Left cardiac atrium (tissue), 4 donors: ENCODE measurements around the gene SAMD4A. TPM values are rescaled to one million over a fixed set of nuclear protein-coding genes. Genes with fewer than 3 reads are reported as not detected.

Source experiments
- ATAC-seq, 2 donors: fragments of 200-7000 bp; cut with Tn5 transposase; one replicate each; pipeline ENCODE4 v1.9.1; 2020; ENCODE audit warnings: mild to moderate bottlenecking in 2 of 2, moderate library complexity in 2 of 2
- DNase-seq: peaks from one replicate; pipeline ENCODE4 v3.0.0-alpha.2; 2020
- intact Hi-C, 2 donors: fragments of 100-400 bp; cut with DNase I; formaldehyde crosslinking; loops; one replicate each; pipeline versions ENCODE4 v1.14.1 to v1.15.1; 2022 to 2023
- total RNA-seq, 2 donors: library from RNA; stranded (reverse); fragmentation: NEBNext Ultra II Directional; extraction: Animal tissue kit (Norgen Biotek cat#: 25700); gene quantifications; one replicate each; pipeline ENCODE4 v1.2.1, GENCODE V29; 2021
- donor health status: DM: no; HTN: yes; CAD: no.
- donor health status: DM: no; HTN: yes; CAD: no; lungs with severe emphysema.
- donor health status: DM: yes; HTN: yes; CAD: no.
- donor health status: Dilated cardiomyopathy.

Gene SAMD4A
- total RNA-seq, 2 donors from 2014 or later, result 103 to 118 TPM

DNA sequence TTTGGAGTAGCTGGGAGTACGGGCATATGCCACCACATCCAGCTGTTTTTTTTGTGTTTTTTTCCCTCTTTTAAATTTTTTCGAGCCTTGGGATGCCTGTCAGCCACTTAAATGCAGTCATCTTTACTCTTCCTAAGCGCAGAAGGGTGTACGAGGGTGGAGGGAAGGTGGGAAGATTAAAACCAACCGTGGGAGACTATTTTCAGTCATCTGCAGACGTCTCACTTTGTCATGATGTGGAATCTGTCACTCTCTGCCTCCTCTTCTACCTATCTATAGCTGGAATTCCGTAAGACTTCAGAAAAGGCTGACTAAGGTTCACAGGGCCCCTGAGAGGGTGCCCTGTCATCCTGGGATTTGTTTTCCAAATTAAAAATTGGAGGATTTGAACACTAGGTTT lies 105.3 kb downstream of the SAMD4A start:
- ATAC-seq (no peak), DNase-seq (no peak)
- intact Hi-C loops, result loop anchor here in 1 of 2 donors (5.0 kb wide), 1 partner anchor 60 kb away; no protein-coding TSS in a partner anchor

DNA sequence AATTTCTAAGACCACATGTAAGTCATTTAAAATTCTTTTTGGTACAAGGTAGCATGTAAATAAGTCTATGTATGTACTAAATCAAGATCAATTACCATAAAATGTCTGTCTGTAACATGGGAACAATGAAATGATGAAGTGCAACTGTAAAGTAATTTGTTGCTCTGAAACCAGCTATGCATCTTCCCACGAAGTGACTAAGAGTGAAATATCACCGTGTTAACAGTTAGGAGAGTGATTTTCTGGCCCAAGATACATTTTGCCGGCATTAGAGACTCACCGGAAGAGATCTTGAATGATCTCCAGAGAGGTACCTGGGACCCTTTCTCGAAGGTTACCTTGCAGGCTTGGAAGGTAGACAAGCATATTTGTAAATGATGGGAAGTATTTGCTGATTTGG lies 105.8 kb downstream of the SAMD4A start:
- no peak for ATAC-seq
- no peak for DNase-seq
- intact Hi-C loops, result loop anchor here in 1 of 2 donors (5.0 kb wide), 1 partner anchor 60 kb away; no protein-coding TSS in a partner anchor

DNA sequence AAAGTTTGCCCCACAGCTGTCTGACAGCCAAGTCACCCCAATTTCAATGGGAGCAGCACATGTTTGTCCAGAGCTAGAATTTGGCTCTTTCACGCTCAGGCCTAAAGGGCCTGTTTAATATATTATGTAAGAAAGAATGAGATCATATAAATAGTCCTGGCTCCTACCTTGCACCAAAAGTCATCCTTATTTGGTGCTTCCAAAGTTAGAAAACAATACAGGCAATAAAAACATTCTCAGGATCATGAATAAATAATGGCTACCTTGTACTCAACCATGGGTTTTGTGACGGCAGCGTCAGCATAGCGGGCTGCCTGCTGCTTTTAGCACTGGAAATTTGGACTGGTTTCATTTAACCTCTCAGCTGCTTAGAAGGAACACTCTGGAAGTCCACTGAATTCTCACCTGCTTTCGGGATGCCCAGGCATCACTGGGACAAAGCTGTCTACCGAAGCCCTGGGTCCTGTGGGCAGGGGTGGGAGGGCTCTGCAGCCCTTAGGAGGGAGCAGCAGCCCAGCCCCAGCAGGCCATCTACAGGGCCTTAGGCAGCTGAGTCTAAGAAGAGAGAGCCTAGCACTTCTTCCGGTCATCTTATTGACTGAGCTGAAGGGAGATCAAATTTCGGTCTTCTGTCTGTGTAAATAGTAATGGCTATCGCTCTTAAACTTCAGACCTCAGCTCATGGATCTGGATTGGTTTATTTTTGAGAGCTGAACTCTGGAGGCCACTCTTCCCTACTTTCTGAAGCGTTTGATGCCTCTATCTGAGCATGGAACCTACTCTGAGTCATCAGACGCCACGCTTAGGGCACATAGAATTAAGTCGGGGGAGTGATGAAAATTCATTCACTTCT lies 106.5 kb downstream of the SAMD4A start:
- ATAC-seq (peak in 1 of 2 donors; percentile 32), DNase-seq (no peak)
- intact Hi-C loops, result loop anchor here in 1 of 2 donors (5.0 kb wide), 1 partner anchor 61 kb away; no protein-coding TSS in a partner anchor

DNA sequence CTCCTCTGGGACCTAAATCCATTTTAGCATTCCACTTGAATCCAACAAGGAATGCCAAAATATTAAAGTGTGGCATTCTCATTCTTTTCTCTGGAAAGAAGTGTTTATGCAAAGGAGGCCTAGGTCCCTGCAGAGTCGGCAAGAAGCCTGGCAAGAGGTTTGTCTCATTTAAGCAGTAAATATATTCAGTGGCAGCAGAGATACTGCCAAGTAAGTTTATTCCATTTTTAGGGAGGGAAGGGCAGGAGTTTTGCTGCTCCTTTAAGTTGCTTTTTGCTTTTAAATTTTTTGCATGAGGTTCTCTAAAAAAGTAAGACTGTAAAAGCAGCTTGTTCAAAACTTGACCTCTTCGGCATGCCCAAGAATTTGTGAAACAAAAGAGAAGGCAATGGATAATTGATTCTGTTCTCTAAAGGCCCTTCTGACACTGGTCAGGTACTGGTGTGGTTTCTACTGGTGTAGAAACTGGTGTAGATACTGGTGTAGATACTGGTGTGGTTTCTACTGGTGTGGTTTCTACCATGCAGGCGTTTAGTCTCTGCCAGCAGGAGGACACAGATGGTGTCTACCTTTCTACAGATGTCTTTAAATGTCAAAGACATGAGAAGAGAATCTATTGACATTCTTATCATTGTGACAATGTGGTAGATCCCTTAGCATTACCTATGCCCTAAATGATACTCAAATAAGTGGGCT lies 107.3 kb downstream of the SAMD4A start:
- intact Hi-C loops, result loop anchor here in 1 of 2 donors (5.0 kb wide), 1 partner anchor 62 kb away; no protein-coding TSS in a partner anchor
- no peak for DNase-seq
- ATAC-seq, result no peak

DNA sequence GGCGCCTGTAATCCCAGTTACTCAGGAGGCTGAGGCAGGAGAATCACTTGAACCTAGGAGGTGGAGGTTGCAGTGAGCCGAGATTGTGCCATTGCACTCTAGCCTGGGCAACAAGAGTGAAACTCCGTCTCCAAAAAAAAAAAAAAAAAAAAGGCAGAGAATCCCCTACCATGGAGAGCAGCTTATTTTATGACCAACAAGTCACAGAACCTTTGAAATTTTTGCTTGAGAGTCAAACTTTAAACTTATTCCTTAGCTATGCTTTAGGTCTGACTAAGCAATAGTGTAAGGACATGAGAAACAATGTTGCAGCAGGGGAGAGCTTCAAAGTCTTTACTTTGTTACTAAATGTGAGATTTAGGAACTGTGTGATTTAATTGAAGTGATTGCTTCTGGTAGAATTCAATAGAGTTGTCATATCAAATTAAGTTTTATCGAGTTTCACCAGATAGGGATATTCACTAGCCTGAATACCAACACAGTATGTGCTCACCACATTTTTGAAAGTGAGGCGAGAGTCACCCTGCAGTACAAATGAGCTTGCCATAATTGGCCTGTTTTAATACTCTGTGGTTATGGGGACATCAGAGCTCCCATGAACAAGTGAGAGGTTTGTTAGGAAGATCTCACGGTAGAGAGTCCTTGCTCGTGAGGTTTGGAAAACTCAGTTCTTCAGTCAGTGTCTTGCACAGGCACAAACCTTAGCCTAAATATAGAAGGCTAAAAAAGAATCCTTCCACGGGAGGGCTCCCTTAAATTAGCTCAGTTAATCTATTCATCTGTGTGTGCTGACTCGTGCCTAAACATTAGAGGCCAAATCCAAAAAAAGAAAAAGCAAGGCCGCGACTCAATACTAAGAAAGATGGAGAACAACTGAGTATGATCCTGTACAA lies 108.6 kb downstream of the SAMD4A start:
- no peak for DNase-seq
- no peak for ATAC-seq
- intact Hi-C loops, result no loop called here

DNA sequence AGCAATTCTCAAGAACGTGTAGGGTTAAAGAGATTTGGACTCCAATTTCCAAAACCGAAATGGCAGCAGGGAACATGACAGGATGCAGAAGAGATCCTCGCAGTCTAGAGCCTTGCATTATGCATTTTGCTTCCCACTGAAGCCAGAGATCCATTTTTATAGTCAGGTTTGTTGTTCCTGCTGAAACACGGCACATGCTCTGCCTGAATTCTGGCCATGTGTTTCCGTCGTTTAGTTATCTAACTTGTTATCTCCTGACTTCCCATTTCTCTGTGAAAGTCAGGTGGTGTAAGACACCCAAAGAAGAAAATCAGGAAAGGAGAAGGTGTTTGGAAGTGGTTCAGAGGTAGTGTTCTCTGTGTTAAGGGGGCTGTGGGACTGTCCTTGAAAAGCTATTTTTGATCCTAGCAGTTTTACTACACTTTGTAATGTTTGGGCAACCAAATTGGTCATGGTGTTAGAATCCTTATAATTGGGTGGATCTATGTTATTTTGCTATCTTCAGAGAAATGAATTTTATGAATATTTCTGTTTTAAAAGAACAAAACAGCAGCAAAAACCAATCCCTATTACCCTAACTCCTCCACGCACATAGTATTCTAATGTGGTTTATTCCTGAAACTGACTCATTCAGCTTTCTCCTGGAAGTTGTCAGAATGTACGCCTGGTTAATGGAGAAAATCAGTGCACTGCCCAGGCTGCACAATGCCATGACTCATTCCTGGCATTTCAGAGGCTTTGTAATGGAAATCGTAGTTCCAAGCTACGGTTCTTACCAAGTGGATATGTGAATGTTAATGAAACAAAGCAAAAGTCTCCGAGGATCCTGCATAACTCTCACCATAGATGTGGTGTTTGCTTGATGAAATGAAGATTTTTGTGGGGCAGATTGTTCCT lies 110.1 kb downstream of the SAMD4A start:
- intact Hi-C loops, result no loop called here
- DNase-seq (no peak), ATAC-seq (peak; percentile 60 to 92)

DNA sequence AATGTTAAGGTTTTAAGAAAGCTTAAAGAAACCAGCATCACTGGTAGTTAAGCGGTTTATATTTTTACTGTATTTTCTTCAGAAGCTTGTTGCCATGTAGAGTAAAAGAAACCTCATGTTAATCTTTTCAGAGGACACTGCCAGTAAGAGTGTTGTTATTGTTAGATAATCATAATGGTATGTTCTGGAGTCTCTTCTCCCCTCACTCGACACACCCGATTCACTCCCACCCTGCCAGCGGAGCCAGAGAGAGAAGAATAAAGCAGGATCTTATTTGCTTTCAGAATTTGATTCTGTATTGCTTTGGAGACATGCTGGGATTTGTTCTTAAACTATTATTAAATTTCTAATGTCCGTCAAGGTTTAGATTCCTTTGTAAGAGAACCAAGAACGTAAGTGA lies 113.7 kb downstream of the SAMD4A start:
- DNase-seq (no peak), ATAC-seq (no peak)
- intact Hi-C loops, result no loop called here

DNA sequence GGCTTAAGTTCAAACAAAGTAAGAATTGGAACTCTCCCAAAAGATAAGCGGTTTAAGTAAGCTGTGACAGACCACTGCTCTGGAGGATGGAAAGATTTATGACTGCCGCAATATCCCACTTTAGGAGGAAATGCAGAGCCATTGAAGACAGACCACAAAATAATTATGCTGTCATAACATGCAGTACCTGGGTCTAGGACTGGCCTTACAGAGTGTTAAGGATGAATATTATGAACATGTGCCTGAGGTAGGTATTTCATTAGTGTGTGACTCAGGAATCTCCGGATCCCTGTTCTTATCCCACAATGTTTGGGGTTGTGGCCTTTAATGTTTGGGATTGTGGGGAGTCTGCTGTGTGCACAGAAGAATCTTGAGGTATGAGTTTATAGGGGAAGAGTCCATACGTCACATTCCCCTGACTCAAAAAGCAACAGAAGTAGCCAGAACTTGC lies 114.9 kb downstream of the SAMD4A start:
- DNase-seq, result no peak
- intact Hi-C loops, result no loop called here
- no peak for ATAC-seq

DNA sequence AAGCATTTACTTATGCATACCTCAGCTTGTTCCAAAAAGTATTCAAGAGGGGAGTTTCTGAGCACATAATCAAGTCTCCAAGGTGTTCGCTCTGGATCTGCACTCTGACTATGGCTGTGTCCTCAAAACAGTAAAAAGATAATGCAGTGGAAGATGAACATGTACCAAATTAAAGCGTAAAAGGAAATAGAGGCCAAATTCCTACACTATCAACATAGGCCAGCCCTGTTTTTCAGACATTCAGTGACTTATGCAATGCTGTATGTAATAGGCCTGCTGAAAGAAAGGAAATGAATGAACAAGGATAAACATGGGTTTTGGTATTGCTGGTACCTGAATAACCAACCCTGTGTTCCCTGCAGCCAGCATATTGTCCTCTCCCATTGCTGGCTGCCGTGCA lies 115.7 kb downstream of the SAMD4A start:
- intact Hi-C loops, result no loop called here
- no peak for DNase-seq

DNA sequence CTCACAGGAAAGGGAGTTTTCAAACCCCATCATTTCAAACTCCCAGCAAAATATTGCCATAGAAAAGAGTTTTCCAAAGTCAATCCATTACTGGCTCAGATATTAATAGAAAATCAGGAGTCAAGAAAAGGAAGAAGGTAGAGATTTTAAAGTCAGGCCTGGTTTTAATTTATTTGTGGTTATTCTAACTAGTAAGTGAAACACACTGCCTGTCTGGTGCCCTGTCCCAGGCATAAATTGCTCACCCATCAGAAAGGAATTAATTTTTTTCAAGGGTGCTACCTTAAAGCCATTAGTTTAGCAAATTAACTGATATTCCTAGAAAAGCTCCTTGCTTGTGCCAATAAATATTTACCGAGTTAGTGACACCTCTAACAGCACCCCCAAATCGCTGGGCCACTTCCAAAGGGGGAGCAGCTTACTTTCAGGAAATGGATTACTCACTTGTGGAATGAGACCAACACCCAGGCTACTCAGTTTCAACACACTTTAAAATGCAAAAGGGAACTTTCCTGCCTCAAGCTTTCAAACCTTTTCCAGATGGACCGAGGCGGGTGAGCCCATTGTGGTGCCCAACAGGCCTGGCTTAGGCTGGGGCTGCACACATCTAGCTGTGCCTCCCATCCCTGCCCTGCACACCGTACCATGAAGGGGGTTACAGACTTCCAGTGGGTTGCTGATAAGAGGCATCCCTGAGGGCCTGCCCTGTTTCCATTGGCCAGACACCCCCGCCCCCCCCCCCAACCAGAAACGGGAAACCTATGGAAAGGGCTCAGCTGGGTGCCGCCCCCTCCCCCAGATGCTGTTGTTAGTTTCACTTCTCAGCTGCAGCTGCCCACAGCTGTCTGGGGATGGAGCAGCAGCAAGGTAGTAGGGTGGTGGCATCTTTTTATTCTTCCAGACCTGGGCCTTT lies 117.2 kb downstream of the SAMD4A start:
- ATAC-seq, result peak in 1 of 2 donors; percentile 14
- intact Hi-C loops, result no loop called here

More for the DNA sequence above, 115.7 kb downstream of the SAMD4A start:
- no peak for ATAC-seq

DNA sequence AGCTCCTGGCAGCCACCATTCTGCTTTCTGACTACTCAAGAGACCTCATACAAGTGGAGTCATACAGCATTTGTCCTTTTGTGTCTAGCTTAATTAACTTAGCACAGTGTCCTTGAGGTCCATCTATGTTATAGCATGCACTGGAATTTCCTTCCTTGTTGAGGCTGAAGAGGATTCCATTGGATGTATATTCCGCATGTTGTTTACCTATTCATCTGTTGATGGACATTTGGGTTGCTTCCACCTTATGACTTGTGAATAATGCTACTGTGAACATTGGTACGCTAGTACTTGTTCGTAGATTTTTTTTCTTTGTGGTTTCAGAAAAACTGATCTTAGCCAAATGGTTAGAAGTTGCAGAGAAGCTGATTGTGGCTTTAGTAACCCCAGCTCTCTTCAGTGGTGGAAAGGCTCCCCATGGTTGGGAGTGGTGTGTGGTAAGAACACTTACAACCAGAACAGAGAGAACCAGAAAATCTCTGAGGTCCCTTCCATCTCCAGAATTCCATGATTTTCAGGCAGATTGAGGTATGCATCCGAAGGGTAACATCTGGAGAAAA lies 118.4 kb downstream of the SAMD4A start:
- no peak for ATAC-seq
- intact Hi-C loops, result no loop called here

More for the DNA sequence above, 117.2 kb downstream of the SAMD4A start:
- DNase-seq, result peak; percentile 75

DNA sequence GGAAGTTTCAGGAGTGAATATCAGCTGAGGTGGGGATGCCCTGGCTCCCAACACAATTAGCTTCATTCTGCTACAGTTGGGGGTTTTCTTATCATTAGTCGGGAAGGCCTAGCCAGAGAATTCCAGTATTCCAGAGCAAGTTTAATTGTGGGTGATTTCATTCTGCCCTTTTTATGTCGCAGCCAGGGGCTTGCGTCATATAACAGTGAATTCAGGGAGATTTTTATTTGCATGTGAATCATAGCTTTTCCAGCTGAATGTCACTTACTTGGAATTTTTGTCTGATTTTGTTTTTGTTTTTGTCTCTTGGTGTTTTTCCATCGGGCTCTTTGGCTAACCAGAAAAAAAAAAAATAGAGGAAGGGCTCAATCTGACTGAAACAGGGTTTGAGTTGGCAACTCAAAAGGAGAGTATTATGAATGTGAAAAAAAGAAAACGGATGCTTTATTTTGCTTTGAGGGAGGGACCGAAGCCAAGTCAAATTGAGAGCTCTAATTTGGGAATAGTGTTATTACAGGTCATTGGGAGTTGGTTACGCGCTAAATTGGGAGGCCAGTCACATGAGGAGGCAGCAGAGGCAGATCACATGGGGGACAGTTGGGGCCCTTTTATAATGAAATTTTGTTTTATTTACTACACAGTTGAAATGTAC lies 119.4 kb downstream of the SAMD4A start:
- DNase-seq, result peak; percentile 67
- intact Hi-C loops, result no loop called here
- ATAC-seq, result peak; percentile 53 to 72

More for the DNA sequence above, 118.4 kb downstream of the SAMD4A start:
- no peak for DNase-seq

DNA sequence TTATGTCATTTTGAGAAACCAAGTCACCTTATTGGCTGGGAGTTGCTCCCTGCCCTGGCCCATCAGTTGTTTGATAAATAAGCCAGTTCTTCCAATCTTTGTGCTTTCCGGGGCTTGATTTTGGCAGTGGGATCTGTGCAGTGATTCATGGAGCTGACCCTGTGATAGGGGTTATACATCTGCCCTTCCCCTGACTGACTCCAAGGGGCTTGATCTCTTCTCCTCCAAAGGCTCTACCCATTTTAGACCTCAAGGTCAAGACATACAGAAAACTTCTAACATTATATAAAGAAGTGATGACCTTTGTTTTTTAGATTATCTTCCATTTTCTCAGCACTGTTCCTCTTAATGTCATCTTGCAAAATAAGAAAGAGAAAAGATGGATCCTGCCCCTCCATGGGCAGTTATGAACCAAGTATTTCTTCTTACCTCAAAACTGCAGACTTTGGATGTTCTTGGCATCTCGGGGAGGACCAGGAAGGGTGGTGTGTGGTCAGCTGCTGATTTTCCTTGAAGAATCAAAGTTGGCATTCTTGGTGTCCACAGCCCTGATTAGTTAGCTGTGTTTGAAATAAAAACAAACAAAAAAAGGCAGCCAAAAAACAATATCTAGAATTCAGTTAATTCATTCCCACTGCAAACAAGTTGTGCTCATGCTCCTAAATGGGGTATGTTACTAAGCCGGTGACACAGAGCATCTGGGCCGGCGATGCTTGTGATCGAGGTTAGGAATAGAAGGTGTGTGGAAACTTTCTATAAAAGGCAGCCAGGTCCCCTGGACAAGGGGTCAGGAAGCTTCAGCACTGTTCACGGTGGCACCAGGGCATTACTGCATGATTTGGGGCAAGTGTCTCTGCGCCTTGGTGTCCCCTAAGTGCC lies 120.2 kb downstream of the SAMD4A start:
- DNase-seq, result no peak
- ATAC-seq, result peak in 1 of 2 donors; percentile 22

DNA sequence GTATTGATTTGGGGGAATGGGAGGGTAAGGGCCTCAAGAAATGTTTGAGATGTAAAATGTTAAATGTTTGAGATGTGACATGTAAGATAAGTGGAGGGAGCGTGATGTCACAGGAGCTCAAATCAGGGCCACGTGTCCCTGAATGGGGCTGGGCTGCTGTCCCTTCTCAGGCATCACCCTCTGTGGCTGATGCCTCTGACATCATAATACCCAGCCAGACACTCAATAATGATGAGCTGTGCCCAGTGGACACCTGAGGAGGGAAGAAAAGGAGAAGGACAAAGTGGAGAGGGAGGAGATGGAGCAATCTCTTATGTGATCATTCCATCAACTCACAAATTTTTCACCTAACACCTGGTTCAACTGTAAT lies 120.8 kb downstream of the SAMD4A start:
- intact Hi-C loops, result no loop called here
- no peak for DNase-seq
- peak; percentile 28 to 34 for ATAC-seq

More for the DNA sequence above, 120.2 kb downstream of the SAMD4A start:
- intact Hi-C loops, result no loop called here

DNA sequence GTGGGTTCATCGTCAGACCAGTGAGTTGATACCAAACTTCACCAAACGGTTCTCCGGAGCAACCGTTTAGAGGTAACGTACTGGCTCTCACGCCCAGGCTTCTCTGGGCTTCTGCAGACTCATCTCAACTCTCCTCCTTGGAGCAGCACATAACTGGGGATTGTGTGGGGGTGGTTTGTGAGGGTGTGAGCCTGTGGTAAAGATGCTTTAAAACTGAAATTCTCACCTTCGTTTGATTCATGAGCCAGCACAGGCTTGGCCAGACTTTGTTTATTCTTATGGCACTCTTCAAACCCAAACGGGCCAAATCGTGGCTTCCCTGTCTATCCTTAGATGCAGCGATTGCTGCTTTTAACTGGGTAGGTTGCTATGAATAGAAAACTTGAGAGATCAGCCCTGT lies 121.3 kb downstream of the SAMD4A start:
- intact Hi-C loops, result no loop called here
- ATAC-seq, result no peak
- DNase-seq, result no peak
